Thoracic aorta (tissue), 2 donors: ENCODE results near the gene CZIB. TPM values are rescaled to one million over a fixed set of nuclear protein-coding genes. Genes with fewer than 3 reads are reported as not detected.
"Not testable (repeated sequence)": the region's sequence is repeated elsewhere in the genome, so short reads cannot be mapped to it uniquely, and the experiment has no call there.

Source experiments
- ATAC-seq: fragments of 150-250 bp; one replicate; pipeline ENCODE4 v1.8.0; 2017; ENCODE audit warnings: low read depth; ENCODE audit not compliant: insufficient number of reproducible peaks, low FRiP score
- DNase-seq: peaks from one replicate; pipeline ENCODE4 v3.0.0-alpha.2; 2020; ENCODE audit warnings: low spot score
- H3K27ac ChIP-seq, 2 donors: fragments of 200-600 bp; sonication (generic); 1 replicate in 1 of 2; 2 replicates in 1 of 2; pipeline ENCODE4 v1.5.1; 2016; ENCODE audit warnings: mild to moderate bottlenecking in 2 of 2, moderate library complexity in 2 of 2
- H3K27me3 ChIP-seq: fragments of 200-600 bp; sonication (generic); replicated peaks from 2 replicates; pipeline ENCODE4 v1.6.0; 2016; ENCODE audit warnings: mild to moderate bottlenecking; ENCODE audit not compliant: insufficient read depth
- H3K36me3 ChIP-seq: fragments of 200-600 bp; sonication (generic); one replicate; pipeline ENCODE4 v1.5.1; 2016
- H3K4me1 ChIP-seq, 2 donors: fragments of 200-600 bp; sonication (generic); 1 replicate in 1 of 2; 2 replicates in 1 of 2; pipeline versions ENCODE4 v1.5.1 to v1.6.0; 2016; ENCODE audit warnings: low read depth in 2 of 2, mild to moderate bottlenecking in 1 of 2; ENCODE audit not compliant: control insufficient read depth in 1 of 2
- H3K4me3 ChIP-seq: fragments of 200-600 bp; sonication (generic); 2 replicates; pipeline ENCODE4 v1.5.1; 2016; ENCODE audit warnings: mild to moderate bottlenecking
- H3K9me3 ChIP-seq: fragments of 200-600 bp; sonication (generic); 2 replicates; pipeline ENCODE4 v1.5.1; 2016
- CTCF ChIP-seq: fragments of 200-600 bp; sonication (generic); IDR thresholded peaks from one replicate; pipeline ENCODE4 v1.5.1; 2019; ENCODE audit warnings: antibody characterized with exemption
- total RNA-seq, 2 donors: library from RNA; depleted of rRNA; stranded (reverse); fragments of >200 nt; gene quantifications; one replicate each; pipeline versions ENCODE4 v1.1.0 to v1.2.3, GENCODE V29; 2016

Gene CZIB
- total RNA-seq, 2 donors from 2014 or later, result 46.4 to 49.6 TPM

- peaks cover 48% of the 10 kb centered on the region for H3K36me3 ChIP-seq
- no peak for TF ChIP-seq CTCF
- no peak for ATAC-seq
Observed at GRCh38 chr1:53214376-53214940, 6.0 kb downstream of the CZIB start.

GRCh38 chr1:53210954-53211353, 9.5 kb downstream of the CZIB start:
- DNase-seq (no peak), ATAC-seq (no peak)
- H3K27ac ChIP-seq, result no peak overlapping the region
- H3K9me3 ChIP-seq, result no peaks in the 10 kb centered on the region
- peaks cover 67% of the 10 kb centered on the region for H3K36me3 ChIP-seq
- no peak overlapping the region for H3K4me3 ChIP-seq
- H3K4me1 ChIP-seq, result no peaks in the 10 kb centered on the region
- H3K27me3 ChIP-seq, result no peaks in the 10 kb centered on the region
- TF ChIP-seq CTCF, result no peak

More at GRCh38 chr1:53214376-53214940, 6.0 kb downstream of the CZIB start:
- DNase-seq, result no peak
- Histone ChIP-seq H3K27me3 (no peaks in the 10 kb centered on the region), H3K4me1 (peaks cover 1 to 8% of the 10 kb centered on the region in 2 donors), H3K27ac (no peak overlapping the region), H3K9me3 (no peaks in the 10 kb centered on the region), H3K4me3 (no peak overlapping the region)

GRCh38 chr1:53210352-53210751, 10.1 kb downstream of the CZIB start:
- Histone ChIP-seq H3K4me3 (no peak overlapping the region), H3K27me3 (no peaks in the 10 kb centered on the region), H3K4me1 (no peaks in the 10 kb centered on the region), H3K9me3 (no peaks in the 10 kb centered on the region), H3K27ac (no peak overlapping the region), H3K36me3 (peaks cover 67% of the 10 kb centered on the region)
- no peak for TF ChIP-seq CTCF
- no peak for DNase-seq
- no peak for ATAC-seq

GRCh38 chr1:53207726-53208125, 12.7 kb downstream of the CZIB start:
- peaks cover 53% of the 10 kb centered on the region for H3K36me3 ChIP-seq
- TF ChIP-seq CTCF, result no peak
- DNase-seq (no peak), ATAC-seq (no peak)
- no peaks in the 10 kb centered on the region for H3K27me3 ChIP-seq
- H3K4me3 ChIP-seq, result no peak overlapping the region
- H3K4me1 ChIP-seq, result no peaks in the 10 kb centered on the region
- H3K27ac ChIP-seq, result no peak overlapping the region
- H3K9me3 ChIP-seq, result no peaks in the 10 kb centered on the region

- ATAC-seq (no peak), DNase-seq (no peak)
- no peak overlapping the region for H3K27ac ChIP-seq
- no peaks in the 10 kb centered on the region for H3K4me1 ChIP-seq
- H3K9me3 ChIP-seq, result no peaks in the 10 kb centered on the region
- H3K36me3 ChIP-seq, result peaks cover 51% of the 10 kb centered on the region
- H3K4me3 ChIP-seq, result no peak overlapping the region
- no peaks in the 10 kb centered on the region for H3K27me3 ChIP-seq
- TF ChIP-seq CTCF, result no peak
Observed at GRCh38 chr1:53206735-53207379, 13.6 kb downstream of the CZIB start.

- H3K27ac ChIP-seq, H3K4me3 ChIP-seq, H3K9me3 ChIP-seq, ATAC-seq, DNase-seq, H3K4me1 ChIP-seq, H3K27me3 ChIP-seq: not testable (repeated sequence)
- H3K36me3 ChIP-seq, result peaks cover 45% of the 10 kb centered on the region
Observed at GRCh38 chr1:53206083-53206685, 14.2 kb downstream of the CZIB start.

- not testable (repeated sequence) for DNase-seq, H3K4me1 ChIP-seq, H3K27ac ChIP-seq, H3K9me3 ChIP-seq, ATAC-seq, H3K27me3 ChIP-seq, H3K4me3 ChIP-seq
- peaks cover 38% of the 10 kb centered on the region for H3K36me3 ChIP-seq
Observed at GRCh38 chr1:53205496-53205895, 14.9 kb downstream of the CZIB start.
